ENCODE measurements around the gene PLCH1. TPM values are rescaled to one million over a fixed set of nuclear protein-coding genes. Genes with fewer than 3 reads are reported as not detected.

The PLCH1 gene
- total and polyA plus RNA-seq, 2 experiments from 2014 or later: 8.1 to 25.3 TPM

DNA sequence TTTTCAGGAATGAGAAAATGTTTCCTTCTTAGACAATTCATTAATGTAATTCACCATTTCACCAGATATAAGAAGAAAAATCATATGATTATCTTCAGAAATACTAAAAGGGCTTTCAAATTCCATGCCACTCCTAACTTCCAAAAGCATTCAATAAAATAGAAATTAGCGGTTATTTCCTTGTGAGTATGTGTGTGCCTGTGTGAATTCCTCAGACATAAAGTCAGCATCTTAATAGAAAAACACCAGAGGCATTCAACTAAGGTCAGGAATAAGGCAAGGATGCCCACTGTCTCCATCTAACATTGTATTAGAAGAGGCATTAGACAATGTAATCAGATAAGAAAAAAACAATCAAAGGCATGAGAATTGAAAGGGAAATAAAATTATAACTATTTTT, 88.4 kb downstream of the PLCH1 start:
- Mint-ChIP-seq H3K4me1 (peaks cover 7% of the 10 kb centered on the region), H3K27me3 (ENCODE audit: insufficient read depth, low read depth, poor library complexity) (no peaks in the 10 kb centered on the region), H3K4me3 (no peak overlapping the region), H3K27ac (no peak overlapping the region), H3K36me3 (ENCODE audit: low read depth) (no peaks in the 10 kb centered on the region), H3K9me3 (no peaks in the 10 kb centered on the region)
- H2AFZ ChIP-seq: no peak overlapping the region
- H3F3A ChIP-seq (replicated peaks; ENCODE audit: low read depth): 0 out of 2 replicates have a peak, but pooled peaks cover 3% of the 10 kb centered on the region
- DNase-seq (ENCODE audit: low spot score) (no peak), ATAC-seq (no peak)
- H3K9me2 ChIP-seq (ENCODE audit: insufficient read depth): peaks cover 10% of the 10 kb centered on the region; the same call in 1 of the 2 replicates
- no peaks in the 10 kb centered on the region for H3K36me3 ChIP-seq (ENCODE audit: insufficient read depth)
- no peaks in the 10 kb centered on the region for H3K27me3 ChIP-seq (ENCODE audit: insufficient read depth)
- H3K4me2 ChIP-seq: no peak overlapping the region
- peaks cover 7% of the 10 kb centered on the region for H3K4me1 ChIP-seq (ENCODE audit: insufficient read depth)
- H3K27ac ChIP-seq (ENCODE audit: low read depth): no peak overlapping the region
- H3K4me3 ChIP-seq: no peak overlapping the region
- peaks cover 4% of the 10 kb centered on the region; the same call in 1 of the 2 replicates for H4K20me1 ChIP-seq (replicated peaks; ENCODE audit: insufficient read depth)
- TF ChIP-seq, protein P1, sequence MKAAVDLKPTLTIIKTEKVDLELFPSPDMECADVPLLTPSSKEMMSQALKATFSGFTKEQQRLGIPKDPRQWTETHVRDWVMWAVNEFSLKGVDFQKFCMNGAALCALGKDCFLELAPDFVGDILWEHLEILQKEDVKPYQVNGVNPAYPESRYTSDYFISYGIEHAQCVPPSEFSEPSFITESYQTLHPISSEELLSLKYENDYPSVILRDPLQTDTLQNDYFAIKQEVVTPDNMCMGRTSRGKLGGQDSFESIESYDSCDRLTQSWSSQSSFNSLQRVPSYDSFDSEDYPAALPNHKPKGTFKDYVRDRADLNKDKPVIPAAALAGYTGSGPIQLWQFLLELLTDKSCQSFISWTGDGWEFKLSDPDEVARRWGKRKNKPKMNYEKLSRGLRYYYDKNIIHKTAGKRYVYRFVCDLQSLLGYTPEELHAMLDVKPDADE (IDR thresholded peaks at IDR 0.05): no peak
- TF ChIP-seq STAT1 (IDR thresholded peaks at IDR 0.05; ENCODE audit: unreplicated experiment) (no peak), EZH2 (IDR thresholded peaks at IDR 0.05; ENCODE audit: low read depth, unreplicated experiment) (no peak), CREB1 (CRISPR knock-in tag; IDR thresholded peaks at IDR 0.05; ENCODE audit: low read depth) (no peak), NANOG (IDR thresholded peaks at IDR 0.05; ENCODE audit: borderline replicate concordance) (no peak), ZNF331 (CRISPR knock-in tag; IDR thresholded peaks at IDR 0.05; ENCODE audit: low read depth) (no peak), POLR2AphosphoS5 (IDR thresholded peaks at IDR 0.05; ENCODE audit: low read depth) (no peak)
- TF ChIP-seq, protein P2, sequence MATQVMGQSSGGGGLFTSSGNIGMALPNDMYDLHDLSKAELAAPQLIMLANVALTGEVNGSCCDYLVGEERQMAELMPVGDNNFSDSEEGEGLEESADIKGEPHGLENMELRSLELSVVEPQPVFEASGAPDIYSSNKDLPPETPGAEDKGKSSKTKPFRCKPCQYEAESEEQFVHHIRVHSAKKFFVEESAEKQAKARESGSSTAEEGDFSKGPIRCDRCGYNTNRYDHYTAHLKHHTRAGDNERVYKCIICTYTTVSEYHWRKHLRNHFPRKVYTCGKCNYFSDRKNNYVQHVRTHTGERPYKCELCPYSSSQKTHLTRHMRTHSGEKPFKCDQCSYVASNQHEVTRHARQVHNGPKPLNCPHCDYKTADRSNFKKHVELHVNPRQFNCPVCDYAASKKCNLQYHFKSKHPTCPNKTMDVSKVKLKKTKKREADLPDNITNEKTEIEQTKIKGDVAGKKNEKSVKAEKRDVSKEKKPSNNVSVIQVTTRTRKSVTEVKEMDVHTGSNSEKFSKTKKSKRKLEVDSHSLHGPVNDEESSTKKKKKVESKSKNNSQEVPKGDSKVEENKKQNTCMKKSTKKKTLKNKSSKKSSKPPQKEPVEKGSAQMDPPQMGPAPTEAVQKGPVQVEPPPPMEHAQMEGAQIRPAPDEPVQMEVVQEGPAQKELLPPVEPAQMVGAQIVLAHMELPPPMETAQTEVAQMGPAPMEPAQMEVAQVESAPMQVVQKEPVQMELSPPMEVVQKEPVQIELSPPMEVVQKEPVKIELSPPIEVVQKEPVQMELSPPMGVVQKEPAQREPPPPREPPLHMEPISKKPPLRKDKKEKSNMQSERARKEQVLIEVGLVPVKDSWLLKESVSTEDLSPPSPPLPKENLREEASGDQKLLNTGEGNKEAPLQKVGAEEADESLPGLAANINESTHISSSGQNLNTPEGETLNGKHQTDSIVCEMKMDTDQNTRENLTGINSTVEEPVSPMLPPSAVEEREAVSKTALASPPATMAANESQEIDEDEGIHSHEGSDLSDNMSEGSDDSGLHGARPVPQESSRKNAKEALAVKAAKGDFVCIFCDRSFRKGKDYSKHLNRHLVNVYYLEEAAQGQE (IDR thresholded peaks at IDR 0.05; ENCODE audit: unreplicated experiment): no peak
- peaks cover 23% of the 10 kb centered on the region; the same call in 1 of the 2 replicates for H3K79me2 ChIP-seq (replicated peaks; ENCODE audit: insufficient read depth)

- H3K27me3 ChIP-seq (ENCODE audit: insufficient read depth): no peaks in the 10 kb centered on the region
- Mint-ChIP-seq H3K9me3 (no peaks in the 10 kb centered on the region), H3K4me1 (peaks cover 13% of the 10 kb centered on the region), H3K36me3 (ENCODE audit: low read depth) (no peaks in the 10 kb centered on the region), H3K4me3 (no peak overlapping the region), H3K27ac (no peak overlapping the region), H3K27me3 (ENCODE audit: insufficient read depth, low read depth, poor library complexity) (no peaks in the 10 kb centered on the region)
- no peaks in the 10 kb centered on the region for H3F3A ChIP-seq (replicated peaks; ENCODE audit: low read depth)
- no peak overlapping the region for H3K4me3 ChIP-seq
- H3K4me1 ChIP-seq (ENCODE audit: insufficient read depth): peaks cover 20% of the 10 kb centered on the region
- peaks cover 10% of the 10 kb centered on the region; the same call in 1 of the 2 replicates for H3K9me2 ChIP-seq (ENCODE audit: insufficient read depth)
- no peak overlapping the region for H3K27ac ChIP-seq (ENCODE audit: low read depth)
- DNase-seq (ENCODE audit: low spot score): no peak
- H3K79me2 ChIP-seq (replicated peaks; ENCODE audit: insufficient read depth): peaks cover 23% of the 10 kb centered on the region; the same call in 1 of the 2 replicates
- H2AFZ ChIP-seq: no peak overlapping the region
- H3K4me2 ChIP-seq: no peak overlapping the region
- peaks cover 4% of the 10 kb centered on the region; the same call in 1 of the 2 replicates for H4K20me1 ChIP-seq (replicated peaks; ENCODE audit: insufficient read depth)
- ATAC-seq: no peak
- H3K36me3 ChIP-seq (ENCODE audit: insufficient read depth): no peaks in the 10 kb centered on the region
- TF ChIP-seq, protein P2 (IDR thresholded peaks at IDR 0.05; ENCODE audit: unreplicated experiment): no peak
- TF ChIP-seq STAT1 (IDR thresholded peaks at IDR 0.05; ENCODE audit: unreplicated experiment): no peak
These were observed 93.2 kb downstream of the PLCH1 start for GRCh38 chr3:155651489-155652218.
